Measurements from ENCODE around the gene MYO5A. TPM values are rescaled to one million over a fixed set of nuclear protein-coding genes. Genes with fewer than 3 reads are reported as not detected.

The MYO5A gene
- total and polyA plus RNA-seq, 9 of the 15 experiments (the other 6 are each of a cell fraction or from before 2014, with no cell fraction given) = 0.03 to 0.82 (median 0.40) TPM

DNA sequence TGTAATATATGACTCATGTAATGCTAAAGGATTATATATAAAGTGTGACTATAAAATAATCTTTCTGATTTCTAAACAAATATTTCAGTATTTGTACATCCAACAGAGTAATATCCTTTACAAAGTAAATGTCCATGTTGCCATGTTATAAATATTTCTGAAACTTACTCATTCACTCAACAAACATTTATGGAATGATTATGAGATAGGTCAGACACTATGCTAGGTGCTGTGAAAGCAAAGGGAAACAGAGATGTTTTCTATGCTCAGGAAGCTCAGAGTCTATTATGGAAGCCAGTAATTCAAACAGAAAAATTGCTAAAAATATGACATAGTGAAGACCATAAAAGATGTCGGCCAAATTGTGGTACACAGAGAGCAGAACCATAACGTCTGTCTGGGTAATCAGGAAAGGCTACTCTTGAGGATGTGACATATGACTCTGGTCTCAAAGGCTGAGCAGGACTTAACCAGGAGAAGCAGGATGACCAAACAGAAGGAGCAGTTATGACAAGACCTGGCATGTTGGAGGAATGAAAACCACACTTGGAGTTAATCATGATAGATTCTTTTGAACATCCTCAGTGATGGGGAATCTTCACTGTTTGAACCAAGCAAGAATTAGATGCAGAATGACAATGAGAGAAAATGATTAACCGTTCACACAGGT lies 194.1 kb downstream of the MYO5A start:
- H4K20me1 ChIP-seq (replicated peaks; ENCODE audit: control insufficient read depth, insufficient read depth, low read length) = no peaks in the 10 kb centered on the region
- H3K79me2 ChIP-seq (ENCODE audit: control insufficient read depth, insufficient read depth, low read length) = no peaks in the 10 kb centered on the region
- 0% methylated on average over 3 of the region's 3 CpGs for WGBS (ENCODE audit: insufficient coverage, low coverage, missing lambda C conversion rate)
- intact Hi-C loops (cut with micrococcal nuclease) = loop anchor here (5.0 to 10.0 kb wide), 2 partner anchors 77 to 130 kb away; no protein-coding TSS in a partner anchor
- no peak overlapping the region for H3K4me2 ChIP-seq (ENCODE audit: insufficient read depth, low read length)
- H3K9ac ChIP-seq (ENCODE audit: insufficient read depth in 1 of 2, low read depth in 2 of 2, low read length in 2 of 2) = no peak overlapping the region
- ChIA-PET POLR2A (interaction anchor here (0.7 kb wide), 1 partner anchor 370 kb away, joined by 3 read pairs; no protein-coding TSS in a partner anchor), CTCF (ENCODE audit: low intra/inter-chr PET ratio) (no interaction called here)
- no TSS peak for BruUV-seq (replicated peaks)
- H3K36me3 ChIP-seq (ENCODE audit: control insufficient read depth, insufficient read depth, low read length) = no peaks in the 10 kb centered on the region
- H3K4me1 ChIP-seq (replicated peaks in 1 of 2; ENCODE audit: control insufficient read depth in 2 of 2, insufficient read depth in 2 of 2, low read length in 2 of 2) = no peaks in the 10 kb centered on the region
- TF ChIP-seq ZFP30 (CRISPR knock-in tag; IDR thresholded peaks at IDR 0.05; ENCODE audit: borderline replicate concordance) (no peak), SREBF2 (CRISPR knock-in tag; IDR thresholded peaks at IDR 0.05) (no peak), SUPT5H (IDR thresholded peaks at IDR 0.05) (no peak), HLTF (IDR thresholded peaks at IDR 0.05) (no peak), HEY1 (CRISPR knock-in tag; IDR thresholded peaks at IDR 0.05; ENCODE audit: borderline replicate concordance) (no peak), FOXP1 (CRISPR knock-in tag; IDR thresholded peaks at IDR 0.05) (no peak)
- TF ChIP-seq, protein P1, sequence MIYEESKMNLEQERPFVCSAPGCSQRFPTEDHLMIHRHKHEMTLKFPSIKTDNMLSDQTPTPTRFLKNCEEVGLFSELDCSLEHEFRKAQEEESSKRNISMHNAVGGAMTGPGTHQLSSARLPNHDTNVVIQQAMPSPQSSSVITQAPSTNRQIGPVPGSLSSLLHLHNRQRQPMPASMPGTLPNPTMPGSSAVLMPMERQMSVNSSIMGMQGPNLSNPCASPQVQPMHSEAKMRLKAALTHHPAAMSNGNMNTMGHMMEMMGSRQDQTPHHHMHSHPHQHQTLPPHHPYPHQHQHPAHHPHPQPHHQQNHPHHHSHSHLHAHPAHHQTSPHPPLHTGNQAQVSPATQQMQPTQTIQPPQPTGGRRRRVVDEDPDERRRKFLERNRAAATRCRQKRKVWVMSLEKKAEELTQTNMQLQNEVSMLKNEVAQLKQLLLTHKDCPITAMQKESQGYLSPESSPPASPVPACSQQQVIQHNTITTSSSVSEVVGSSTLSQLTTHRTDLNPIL (CRISPR knock-in tag; IDR thresholded peaks at IDR 0.05) = no peak
- H3K27me3 ChIP-seq (ENCODE audit: control insufficient read depth in 2 of 2, insufficient read depth in 2 of 2, low read length in 2 of 2) = peaks cover 2% of the 10 kb centered on the region in 2 experiments; a peak in 2 of 5 replicates
- no peak overlapping the region for H3K27ac ChIP-seq (ENCODE audit: extremely low read depth, low read depth, low read length)
- no peak overlapping the region for H2AFZ ChIP-seq (ENCODE audit: low read depth, low read length)
- DNase-seq (ENCODE audit: extremely low read depth in 1 of 4, low spot score in 3 of 4) = no peak
- no peak overlapping the region for H3K4me3 ChIP-seq
- ATAC-seq = no peak
- H3K9me1 ChIP-seq (ENCODE audit: control insufficient read depth, insufficient read depth, low read length) = no peaks in the 10 kb centered on the region
- H3K9me3 ChIP-seq (replicated peaks; ENCODE audit: control insufficient read depth, insufficient read depth, low read depth, low read length) = no peaks in the 10 kb centered on the region
- in situ Hi-C loops (cut with MboI) = no loop called here
- no peak for FAIRE-seq

All from K562 (cell line).